Omental fat pad (tissue), 4 donors: Measurements from ENCODE around the gene KYNU. TPM values are rescaled to one million over a fixed set of nuclear protein-coding genes. Genes with fewer than 3 reads are reported as not detected.
"Not testable (repeated sequence)": the region's sequence is repeated elsewhere in the genome, so short reads cannot be mapped to it uniquely, and the experiment has no call there.

Source experiments
- ATAC-seq: fragments of 150-250 bp; one replicate; pipeline ENCODE4 v1.9.1; 2016; ENCODE audit warnings: mild to moderate bottlenecking, moderate library complexity; ENCODE audit not compliant: low FRiP score
- DNase-seq: peaks from one replicate; pipeline ENCODE4 v3.0.0-alpha.2; 2019; ENCODE audit warnings: low spot score
- CTCF ChIP-seq, 3 donors: fragments of 450-650 bp; IDR thresholded peaks; one replicate each; pipeline ENCODE4 v1.5.1; 2016 to 2017; ENCODE audit warnings: antibody characterized with exemption in 3 of 3, mild to moderate bottlenecking in 3 of 3, moderate library complexity in 2 of 3
- total RNA-seq, 4 donors: library from RNA; depleted of rRNA; stranded (reverse); fragments of >200 nt; gene quantifications; one replicate each; pipeline ENCODE4 v1.1.0, GENCODE V29; 2016

The KYNU gene
- total RNA-seq, 4 donors from 2014 or later: 3.8 to 25.3 (median 8.4) TPM

GRCh38 chr2:143001501-143001900 lies 124.0 kb downstream of the KYNU start:
- ATAC-seq (no peak), DNase-seq (no peak)
- no peak for TF ChIP-seq CTCF (IDR thresholded peaks at IDR 0.05)

GRCh38 chr2:143015656-143016055 lies 138.2 kb downstream of the KYNU start:
- ATAC-seq: no peak
- DNase-seq: no peak
- TF ChIP-seq CTCF (IDR thresholded peaks at IDR 0.05): no peak

- no peak for TF ChIP-seq CTCF (IDR thresholded peaks at IDR 0.05)
- DNase-seq (no peak), ATAC-seq (no peak)
Measured at GRCh38 chr2:143026411-143027054, 149.1 kb downstream of the KYNU start.

- DNase-seq (no peak), ATAC-seq (no peak)
- TF ChIP-seq CTCF (IDR thresholded peaks at IDR 0.05): no peak
Measured at GRCh38 chr2:143029141-143029540, 151.7 kb downstream of the KYNU start.

- TF ChIP-seq CTCF (IDR thresholded peaks at IDR 0.05): no peak
- no peak for DNase-seq
- no peak for ATAC-seq
Measured at GRCh38 chr2:143030127-143030526, 152.7 kb downstream of the KYNU start.

- no peak for DNase-seq
- peak in 2 of 3 donors; percentile 78 to 95 for TF ChIP-seq CTCF (IDR thresholded peaks at IDR 0.05)
- ATAC-seq: peak; percentile 95
Measured at GRCh38 chr2:143034292-143035074, 157.0 kb downstream of the KYNU start.

GRCh38 chr2:143051465-143051864 lies 174.0 kb downstream of the KYNU start:
- TF ChIP-seq CTCF (IDR thresholded peaks at IDR 0.05): no peak
- DNase-seq: no peak
- ATAC-seq: no peak

GRCh38 chr2:143053437-143053836 lies 176.0 kb downstream of the KYNU start:
- DNase-seq, ATAC-seq: not testable (repeated sequence)
